HG02885 (cell line): Measurements from ENCODE around the gene AJM1.
"Not testable (repeated sequence)": the region's sequence is repeated elsewhere in the genome, so short reads cannot be mapped to it uniquely, and the experiment has no call there.

Experiments
- ATAC-seq: cut with Tn5 transposase; IDR thresholded peaks from one replicate; pipeline ENCODE4 v1.9.1; 2021; ENCODE audit warnings: mild to moderate bottlenecking; ENCODE audit not compliant: unreplicated experiment, poor library complexity

The AJM1 gene

DNA sequence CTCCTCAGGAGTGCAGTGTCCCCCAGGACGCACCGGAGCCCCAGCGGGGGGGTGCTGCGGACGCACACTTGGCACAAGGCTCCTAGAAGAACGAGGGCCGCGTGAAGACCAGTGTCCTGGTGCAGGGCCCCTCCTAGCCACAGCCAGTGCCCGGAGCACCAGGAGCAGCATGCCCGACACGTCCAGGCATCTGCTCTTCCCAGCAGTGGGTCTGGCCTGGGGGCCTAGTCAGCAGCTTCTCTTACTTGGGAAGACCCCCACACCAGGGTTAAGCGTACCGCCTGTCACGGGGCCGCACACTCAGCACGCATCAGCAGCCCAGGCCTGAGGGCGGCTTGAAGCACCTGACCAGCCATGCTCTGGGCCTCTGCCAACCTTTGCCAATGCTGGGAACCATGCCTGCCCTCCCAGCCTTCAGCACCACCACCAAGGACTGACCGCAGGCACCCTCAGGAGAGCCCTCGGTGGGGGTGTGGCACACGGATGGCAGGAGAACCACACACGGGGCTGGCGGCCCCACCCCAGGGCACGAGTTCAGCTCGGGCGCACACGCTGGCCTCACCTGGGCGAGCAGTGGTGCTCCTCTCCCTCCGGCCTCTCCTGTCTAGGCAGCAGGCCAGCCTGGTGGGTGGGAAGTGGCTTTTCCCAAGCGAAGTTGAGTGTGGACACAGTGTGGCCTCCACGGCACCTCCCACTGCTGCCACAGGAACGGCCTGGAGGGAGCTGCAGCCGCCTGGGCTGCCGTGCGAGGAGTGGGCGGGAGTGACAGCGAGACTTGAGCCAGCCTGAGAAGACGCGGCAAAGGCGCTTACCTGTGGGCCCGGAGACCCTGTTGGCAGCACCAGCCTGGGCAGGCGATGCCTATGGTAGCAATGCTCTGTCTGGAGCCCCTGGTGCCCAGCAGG is 12.0 kb upstream of the AJM1 start:
- ATAC-seq: no peak

DNA sequence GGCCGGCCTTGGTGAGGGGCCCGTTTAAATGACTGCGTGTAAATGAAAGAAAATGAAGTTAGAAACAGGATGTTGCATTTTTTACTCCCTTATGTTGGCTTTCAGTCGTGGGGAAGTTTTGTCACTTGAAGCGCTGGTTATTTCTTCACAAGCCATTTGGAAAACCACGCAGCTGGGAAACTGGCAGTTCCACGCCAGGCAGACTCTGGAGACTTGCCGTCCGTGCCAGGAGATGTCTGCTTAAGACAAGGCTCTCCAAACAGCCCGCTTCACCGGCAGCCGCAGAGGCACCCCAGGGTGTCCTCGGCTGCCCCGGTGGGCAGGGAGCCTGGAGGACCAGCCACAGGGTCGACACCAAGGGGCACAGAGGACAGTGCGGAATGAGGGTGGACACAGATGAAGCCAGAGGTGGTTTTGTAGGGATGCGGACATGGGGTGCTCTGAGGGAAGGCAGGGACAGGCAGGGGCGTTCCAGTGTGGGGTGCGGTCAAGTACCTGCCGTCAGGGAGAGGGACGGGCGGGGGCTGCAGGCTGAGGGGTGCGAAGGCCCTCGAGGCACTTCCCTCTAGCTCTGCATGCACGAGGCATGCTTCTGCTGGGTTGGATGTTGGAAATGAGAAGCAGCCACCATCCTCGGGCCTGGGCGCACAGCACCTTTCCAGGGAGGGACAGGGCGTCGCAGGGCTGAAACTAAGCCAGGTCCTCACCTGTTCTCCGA is 11.1 kb upstream of the AJM1 start:
- no peak for ATAC-seq

DNA sequence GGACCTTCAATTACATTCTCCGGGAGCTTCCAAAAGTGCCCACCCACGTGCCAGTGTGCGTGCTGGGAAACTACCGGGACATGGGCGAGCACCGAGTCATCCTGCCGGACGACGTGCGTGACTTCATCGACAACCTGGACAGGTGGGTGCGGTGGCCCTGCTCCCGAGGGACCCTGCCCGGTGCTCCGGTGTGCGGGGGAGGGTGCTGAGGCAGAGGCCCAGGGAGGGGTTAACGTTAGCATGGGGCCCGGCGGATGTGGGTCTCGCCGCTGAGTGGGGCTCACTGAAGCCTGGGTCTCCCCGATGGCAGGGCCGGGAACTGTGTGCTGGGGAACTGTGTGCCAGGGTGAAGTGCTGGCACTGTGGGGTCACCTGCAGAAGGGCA is 10.6 kb upstream of the AJM1 start:
- no peak for ATAC-seq

DNA sequence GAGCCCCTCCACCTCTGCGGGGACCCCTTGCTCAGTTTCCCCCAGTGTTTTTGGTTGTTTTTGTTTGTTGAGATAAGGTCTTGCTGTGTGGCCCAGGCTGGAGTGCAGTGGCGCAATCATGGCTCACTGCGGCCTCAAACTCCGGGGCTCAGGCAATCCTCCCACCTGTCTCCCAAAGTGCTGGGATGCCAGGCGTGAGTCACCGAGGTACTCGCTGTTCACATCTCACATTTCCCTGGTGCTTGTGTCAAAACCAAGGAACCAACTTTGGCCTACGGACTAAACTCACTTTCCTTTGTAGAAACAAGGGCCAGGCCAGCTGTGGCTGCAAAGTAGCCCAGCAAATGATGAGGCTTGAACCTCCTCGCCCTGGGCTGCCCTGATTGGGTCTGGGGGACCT is 9.7 kb upstream of the AJM1 start:
- ATAC-seq: no peak

DNA sequence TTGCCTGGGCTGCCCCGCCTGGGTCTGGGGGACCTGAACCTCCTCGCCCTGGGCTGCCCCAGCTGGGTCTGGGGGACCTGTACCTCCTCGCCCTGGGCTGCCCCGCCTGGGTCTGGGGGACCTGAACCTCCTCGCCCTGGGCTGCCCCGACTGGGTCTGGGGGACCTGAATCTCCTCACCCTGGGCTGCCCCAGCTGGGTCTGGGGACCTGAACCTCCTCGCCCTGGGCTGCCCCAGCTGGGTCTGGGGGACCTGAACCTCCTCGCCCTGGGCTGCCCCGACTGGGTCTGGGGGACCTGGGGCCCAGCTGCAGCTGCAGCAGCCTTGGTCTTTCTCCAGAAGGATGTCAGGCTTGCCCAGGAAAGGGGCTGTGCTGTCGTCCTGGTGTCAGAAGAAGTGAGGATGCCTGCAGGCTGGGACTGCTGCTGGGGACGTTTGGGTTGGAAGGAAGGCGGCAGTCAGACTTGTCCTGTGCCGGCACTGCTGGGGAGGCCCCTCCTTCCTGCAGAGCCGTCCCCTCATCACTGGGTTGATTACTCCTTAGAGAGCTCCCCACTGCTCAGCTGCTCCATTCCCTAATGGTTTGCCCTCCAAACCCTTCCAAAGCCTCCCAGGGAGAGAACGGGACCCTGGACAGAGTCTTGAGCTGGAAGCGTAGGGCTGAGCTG is 8.8 kb upstream of the AJM1 start:
- ATAC-seq: not testable (repeated sequence)

DNA sequence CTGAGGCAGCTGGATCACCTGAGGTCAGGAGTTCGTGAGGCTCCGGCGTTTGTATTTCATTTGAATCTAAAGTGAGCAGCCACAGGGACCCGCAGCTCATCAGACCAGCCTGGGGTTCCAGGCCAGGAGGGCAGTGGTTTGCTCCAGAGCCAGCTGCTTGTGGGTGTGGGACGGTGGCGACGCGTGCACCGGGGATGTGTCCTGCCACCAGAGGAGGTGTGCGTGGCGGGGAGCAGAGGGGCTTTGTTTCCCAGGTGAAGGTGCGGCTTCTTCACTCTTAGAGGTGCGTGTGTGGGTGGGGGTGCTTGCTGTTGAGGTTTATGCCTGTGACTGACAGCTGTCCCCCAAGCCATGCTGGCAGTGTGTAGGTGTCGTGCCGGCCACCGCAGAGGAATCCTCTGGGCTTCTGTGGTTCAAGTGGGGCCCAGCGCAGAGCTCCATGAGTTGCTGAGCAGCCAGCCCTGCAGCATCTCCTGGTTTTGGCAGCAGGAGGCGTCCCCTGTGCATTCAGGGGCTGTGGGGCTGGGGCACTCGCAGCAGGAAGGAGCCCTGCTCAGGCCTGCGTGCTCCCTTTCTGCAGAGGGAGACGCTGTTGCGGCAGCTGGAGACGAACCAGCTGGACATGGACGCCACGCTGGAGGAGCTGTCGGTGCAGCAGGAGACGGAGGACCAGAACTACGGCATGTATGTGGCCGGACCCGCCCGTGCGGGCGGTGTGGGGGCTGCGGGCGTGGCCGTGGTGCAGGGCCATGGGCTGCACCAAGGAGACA is 6.9 kb upstream of the AJM1 start:
- no peak for ATAC-seq

DNA sequence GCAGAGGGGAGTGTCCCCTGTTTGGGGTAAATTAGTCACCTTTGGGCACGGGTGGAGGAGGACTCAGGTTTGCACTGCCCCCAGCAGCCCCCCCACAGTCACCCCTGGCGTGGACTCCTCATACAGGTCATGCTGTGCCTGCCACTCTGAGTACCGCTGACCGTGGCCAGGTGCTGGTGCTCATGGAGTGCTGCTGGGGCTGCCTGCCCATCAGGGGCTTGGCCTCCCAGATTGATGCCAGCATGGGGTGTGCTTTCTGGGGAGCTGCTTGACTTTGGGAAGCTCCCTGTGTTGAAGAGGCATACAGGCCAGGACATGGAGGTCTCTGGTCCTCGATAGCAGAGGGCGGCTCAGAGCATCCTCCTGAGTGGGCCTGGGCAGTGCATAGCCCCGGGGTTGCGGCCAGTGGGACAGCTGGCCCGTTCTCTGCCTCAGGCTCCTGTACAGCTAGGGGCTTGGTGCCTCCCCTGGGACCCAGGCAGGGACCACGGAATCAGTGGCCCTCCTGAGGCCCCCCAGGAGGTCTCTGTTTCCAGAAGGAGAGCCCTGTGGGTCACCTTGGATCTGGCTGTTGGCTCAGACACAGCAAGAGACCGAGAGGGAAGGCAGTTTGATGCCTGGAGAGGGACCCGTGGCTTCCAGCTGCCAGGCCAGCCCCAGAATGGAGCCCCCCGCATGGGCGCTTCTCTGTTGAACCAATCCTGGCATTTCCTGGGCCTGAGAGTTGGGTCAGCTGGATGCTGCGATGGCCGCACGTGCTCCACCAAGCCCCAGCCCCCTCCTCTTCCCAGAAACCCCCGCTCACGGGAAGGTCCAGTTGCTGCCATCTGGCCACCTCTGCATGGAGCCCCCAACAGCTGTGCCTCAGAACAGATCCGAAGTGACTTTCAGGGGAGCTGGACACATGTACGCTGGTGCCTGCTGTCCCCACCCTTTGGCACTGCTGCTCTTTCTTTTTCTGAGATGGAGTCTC is 6.1 kb upstream of the AJM1 start:
- no peak for ATAC-seq

DNA sequence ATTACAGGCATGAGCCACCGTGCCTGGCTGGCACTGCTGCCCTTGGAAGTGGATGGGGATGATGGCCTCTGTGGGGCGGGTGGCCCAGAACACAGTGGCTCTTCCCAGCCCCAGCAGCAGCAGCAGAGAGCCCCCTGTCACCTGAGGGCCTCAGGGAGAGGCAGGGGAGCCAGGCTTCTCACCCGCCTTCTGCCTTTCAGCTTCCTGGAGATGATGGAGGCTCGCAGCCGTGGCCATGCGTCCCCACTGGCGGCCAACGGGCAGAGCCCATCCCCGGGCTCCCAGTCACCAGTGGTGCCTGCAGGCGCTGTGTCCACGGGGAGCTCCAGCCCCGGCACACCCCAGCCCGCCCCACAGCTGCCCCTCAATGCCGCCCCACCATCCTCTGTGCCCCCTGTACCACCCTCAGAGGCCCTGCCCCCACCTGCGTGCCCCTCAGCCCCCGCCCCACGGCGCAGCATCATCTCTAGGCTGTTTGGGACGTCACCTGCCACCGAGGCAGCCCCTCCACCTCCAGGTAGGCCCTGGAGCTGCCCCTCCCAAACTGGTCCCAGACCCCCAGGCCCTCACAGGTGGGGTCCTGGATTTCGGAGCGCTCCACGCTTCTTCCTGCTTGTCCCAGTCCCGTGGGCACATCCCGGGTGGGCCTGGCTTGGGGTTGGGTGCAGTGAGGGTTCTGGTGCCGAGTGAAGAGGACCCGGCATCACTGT is 5.0 kb upstream of the AJM1 start:
- ATAC-seq: no peak

DNA sequence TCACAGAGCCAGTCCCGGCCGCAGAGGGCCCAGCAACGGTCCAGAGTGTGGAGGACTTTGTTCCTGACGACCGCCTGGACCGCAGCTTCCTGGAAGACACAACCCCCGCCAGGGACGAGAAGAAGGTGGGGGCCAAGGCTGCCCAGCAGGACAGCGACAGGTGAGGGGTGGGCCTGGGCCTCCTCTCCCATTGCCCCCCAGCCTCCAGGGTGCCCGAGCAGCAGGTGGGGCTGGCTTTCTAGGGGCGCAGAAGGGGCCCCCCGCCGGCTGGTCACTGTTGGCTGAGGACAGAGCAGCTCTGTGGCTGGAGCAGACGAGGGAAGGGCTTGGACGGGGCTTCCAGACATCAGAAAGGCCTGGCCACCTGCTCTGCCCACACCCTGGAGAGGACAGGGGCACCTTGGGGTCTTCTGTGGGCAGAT is 4.4 kb upstream of the AJM1 start:
- ATAC-seq: not testable (repeated sequence)

DNA sequence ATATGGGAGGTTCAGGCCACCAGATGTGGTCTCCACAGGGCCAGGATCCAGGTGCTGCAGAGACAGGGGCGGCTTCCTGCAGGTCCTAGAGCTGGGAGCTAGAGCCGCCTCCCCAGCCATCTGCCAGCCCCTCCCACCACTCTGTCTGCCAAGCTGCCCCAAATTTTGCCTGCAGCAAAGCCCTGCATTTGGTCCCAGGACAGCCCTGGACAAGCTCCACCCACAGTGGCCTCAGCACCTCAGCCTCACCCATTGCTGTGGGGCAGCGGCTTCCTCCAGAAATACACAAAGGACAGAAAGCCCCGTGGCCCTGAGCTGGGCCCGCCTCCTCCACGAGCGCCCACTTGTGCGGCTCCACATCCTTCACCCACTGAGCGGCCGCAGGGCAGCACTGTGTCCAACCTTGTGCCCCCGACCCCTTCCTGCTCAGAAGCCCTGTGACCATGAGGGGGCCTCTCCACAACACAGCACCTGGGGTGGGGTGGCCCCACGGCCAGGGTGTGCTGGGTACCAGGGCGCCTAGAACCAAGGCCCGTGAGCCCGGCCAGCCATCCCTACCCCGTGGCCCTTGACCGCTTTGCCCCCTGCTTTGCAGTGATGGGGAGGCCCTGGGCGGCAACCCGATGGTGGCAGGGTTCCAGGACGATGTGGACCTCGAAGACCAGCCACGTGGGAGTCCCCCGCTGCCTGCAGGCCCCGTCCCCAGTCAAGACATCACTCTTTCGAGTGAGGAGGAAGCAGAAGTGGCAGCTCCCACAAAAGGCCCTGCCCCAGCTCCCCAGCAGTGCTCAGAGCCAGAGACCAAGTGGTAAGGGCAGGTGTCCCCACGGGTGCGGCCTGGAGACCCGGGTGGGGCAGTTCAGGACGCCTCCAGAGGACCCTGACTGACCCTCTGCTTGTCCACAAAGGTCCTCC is 3.7 kb upstream of the AJM1 start:
- no peak for ATAC-seq

DNA sequence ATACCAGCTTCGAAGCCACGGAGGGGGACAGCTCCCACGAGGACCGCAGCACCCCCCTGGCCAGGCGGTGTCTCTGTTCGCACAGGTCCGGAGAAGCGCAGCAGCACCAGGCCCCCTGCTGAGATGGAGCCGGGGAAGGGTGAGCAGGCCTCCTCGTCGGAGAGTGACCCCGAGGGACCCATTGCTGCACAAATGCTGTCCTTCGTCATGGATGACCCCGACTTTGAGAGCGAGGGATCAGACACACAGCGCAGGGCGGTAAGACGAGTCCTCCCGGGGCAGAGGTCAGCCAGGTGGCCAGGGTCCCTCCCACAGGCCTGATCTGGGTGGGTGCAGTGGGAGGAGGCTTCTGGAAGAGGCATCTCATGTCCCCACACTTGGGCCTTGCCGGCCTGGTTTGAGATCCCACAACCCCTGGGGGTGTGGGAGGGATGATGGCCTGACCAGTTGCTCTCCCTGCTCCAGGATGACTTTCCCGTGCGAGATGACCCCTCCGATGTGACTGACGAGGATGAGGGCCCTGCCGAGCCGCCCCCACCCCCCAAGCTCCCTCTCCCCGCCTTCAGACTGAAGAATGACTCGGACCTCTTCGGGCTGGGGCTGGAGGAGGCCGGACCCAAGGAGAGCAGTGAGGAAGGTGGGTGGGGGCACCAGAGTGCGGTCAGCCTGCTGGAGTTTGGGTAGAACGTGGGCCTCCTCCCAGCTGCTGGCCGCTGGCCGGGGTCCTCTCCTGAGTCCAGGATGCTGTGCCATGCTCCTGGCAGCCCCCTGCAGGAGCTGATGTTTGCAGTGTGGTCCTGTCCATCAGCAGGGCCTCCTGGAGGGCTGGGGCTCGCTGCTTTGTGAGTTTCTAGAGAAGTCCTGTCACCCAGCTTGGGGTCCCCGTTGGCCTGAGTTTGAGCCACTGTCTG is 2.8 kb upstream of the AJM1 start:
- ATAC-seq: no peak

DNA sequence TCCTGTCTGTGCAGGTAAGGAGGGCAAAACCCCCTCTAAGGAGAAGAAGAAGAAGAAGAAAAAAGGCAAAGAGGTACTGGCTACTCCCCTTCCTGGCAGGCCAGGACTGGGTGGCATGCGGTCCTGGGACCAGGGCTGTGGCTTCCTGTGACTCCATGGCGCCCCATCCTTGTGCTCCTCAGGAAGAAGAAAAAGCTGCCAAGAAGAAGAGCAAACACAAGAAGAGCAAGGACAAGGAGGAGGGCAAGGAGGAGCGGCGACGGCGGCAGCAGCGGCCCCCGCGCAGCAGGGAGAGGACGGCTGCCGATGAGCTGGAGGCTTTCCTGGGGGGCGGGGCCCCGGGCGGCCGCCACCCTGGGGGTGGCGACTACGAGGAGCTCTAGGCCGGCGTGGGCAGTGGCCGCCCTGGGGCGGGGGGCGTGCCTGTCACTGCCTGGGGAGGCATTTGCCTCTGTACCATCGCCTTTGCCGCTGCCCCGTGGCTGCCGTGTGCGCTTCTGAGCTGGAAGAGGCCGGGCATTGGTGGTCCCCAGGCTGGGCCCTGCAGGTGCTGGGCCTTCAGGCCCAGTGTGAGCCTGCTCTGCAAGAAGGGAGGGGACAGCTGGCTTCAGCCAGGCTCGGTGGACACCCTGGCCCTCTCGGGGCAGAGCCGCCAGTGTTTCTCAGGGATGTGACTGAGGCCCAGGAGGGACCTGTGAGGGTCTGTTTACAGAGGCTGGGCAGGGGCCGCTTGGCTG is 2.0 kb upstream of the AJM1 start:
- no peak for ATAC-seq

DNA sequence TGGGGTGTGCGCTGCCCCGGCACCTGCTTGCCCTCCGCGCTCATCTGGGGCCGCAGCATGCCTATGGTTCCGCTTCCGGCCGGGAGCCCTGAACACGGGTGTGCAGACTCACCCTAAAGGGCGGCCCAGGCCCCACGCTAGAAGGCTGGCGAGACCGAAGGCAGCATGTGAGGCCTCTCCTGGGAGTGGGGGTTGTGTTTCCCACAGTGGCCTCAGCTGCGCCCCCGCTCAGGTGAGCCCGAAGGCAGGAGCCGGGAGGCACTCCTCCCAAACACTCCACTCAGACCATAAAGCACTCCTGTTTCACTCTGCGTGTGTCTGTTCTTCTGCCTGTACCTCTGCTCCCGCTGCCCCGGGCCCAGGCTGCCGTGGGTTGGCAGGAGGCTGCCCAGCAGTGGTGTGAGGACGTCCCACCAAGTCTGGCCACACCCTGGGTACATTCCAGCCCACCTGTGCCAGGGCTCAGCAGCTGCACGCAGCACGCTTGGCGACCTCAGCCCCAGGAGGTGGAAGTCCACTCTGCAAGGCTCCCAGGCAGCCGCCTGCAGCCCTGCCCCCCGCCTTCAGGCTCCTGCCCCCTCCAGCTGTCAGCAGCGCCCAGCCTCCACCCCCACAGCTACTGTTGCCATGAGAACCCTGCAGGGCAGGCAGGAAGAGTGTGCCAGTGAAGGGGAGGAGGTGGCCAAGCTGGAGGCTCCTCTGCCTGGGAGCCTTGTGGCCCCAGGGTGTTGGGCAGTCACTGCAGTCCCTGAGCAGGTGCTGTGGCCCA is 1.2 kb upstream of the AJM1 start:
- no peak for ATAC-seq

DNA sequence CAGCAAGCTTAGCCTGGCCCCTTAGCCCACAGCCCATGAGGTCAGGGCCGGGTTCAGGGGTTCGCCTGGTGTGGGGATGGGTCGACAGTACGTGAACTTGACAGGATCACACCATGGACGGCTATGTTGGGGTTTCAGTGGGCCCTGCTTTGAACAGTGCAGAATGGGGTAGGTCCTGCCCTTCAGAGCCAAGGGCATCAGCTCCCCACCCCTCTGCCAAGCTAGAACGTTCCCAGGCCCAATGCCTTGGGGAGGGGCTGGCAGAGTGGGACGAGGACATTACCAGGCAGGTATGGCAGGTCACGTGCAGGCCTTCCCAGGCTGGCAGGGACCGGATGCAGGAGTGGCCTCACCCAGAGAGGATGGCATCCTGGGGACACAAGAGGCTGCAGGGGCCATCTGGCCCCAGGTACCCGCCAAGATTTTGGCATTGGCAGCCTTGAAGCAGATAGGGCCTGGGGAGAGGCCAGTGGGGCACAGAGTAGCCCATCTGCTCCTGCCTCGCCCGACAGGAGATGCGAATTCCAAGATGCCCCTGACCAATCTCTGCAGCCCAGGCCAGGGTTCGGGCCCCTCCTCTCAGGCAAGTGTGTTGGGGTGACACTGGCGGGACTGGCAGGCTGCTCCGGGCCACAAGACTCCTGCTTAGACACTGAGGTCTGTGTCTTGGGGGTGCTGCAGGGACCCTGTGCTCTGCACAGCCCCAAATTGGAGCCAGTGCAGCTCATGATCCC is 465 bp upstream of the AJM1 start:
- not testable (repeated sequence) for ATAC-seq
